Ovary (tissue), 9 donors: ENCODE measurements around the gene ACAD11. TPM values are rescaled to one million over a fixed set of nuclear protein-coding genes. Genes with fewer than 3 reads are reported as not detected.

Source experiments
- DNase-seq, 5 donors: peaks; one replicate each; pipeline ENCODE4 v3.0.0-alpha.2; 2019 to 2020
- H3K27ac ChIP-seq, 2 donors: fragments of 200-600 bp; one replicate each; pipeline versions ENCODE4 v1.5.1 to v1.8.0; 2019 to 2022
- H3K27me3 ChIP-seq: fragments of 200-600 bp; one replicate; pipeline ENCODE4 v1.8.0; 2022
- H3K36me3 ChIP-seq: fragments of 200-600 bp; sonication (generic); one replicate; pipeline ENCODE4 v1.5.1; 2019
- H3K4me1 ChIP-seq: one replicate; pipeline ENCODE4 v1.8.1; 2013; ENCODE audit warnings: mild to moderate bottlenecking, moderate library complexity; ENCODE audit not compliant: insufficient read depth
- H3K4me3 ChIP-seq: fragments of 200-600 bp; sonication (generic); one replicate; pipeline ENCODE4 v1.5.1; 2017
- H3K9me3 ChIP-seq, 2 donors: fragments of 200-600 bp in 1 of 2; sonication (generic) in 1 of 2; one replicate each; pipeline versions ENCODE4 v1.5.1 to v1.8.1; 2013 to 2019; ENCODE audit warnings: mild to moderate bottlenecking in 1 of 2, moderate library complexity in 1 of 2
- EP300 ChIP-seq: sonication (generic); formaldehyde crosslinking; IDR thresholded peaks from one replicate; pipeline ENCODE4 v1.6.1; 2017; ENCODE audit warnings: antibody characterized with exemption
- POLR2A ChIP-seq: fragments of 450-650 bp; IDR thresholded peaks from one replicate; pipeline ENCODE4 v1.6.1; 2017; ENCODE audit warnings: antibody characterized with exemption, mild to moderate bottlenecking, moderate library complexity
- WGBS, 3 donors: extraction: QIAGEN DNeasy Blood & Tissue Kit in 1 of 3; methylation state at CpG; one replicate each; pipeline versions ENCODE4 v1.1.5 to v1.1.7; 2013 to 2017; 5-methylcytosine and 5-hydroxymethylcytosine counted together
- intact Hi-C, 4 donors: fragments of 100-400 bp; cut with DNase I; formaldehyde crosslinking; loops; one replicate each; pipeline versions ENCODE4 v1.11.0 to v1.15.1; 2022 to 2023
- polyA plus RNA-seq, 2 donors: library from polyadenylated mRNA; stranded (reverse); fragments of 200-250 nt in 1 of 2; fragments of 350-450 nt in 1 of 2; fragmentation: Illumina TruSeq in 1 of 2; extraction: RNeasy Lipid Tissue Mini Kit (QIAGEN cat#74804) in 1 of 2; gene quantifications; one replicate each; pipeline ENCODE4 v1.2.3, GENCODE V29; 2013 to 2014
- total RNA-seq, 7 donors: library from RNA; depleted of rRNA in 2 of 7; stranded (reverse); fragments of >200 nt in 2 of 7; fragmentation: NEBNext Ultra II Directional in 3 of 7; extraction: Animal tissue kit (Norgen Biotek cat#: 25700) in 3 of 7; gene quantifications; one replicate each; pipeline versions ENCODE4 v1.1.0 to v1.2.4, GENCODE V29; 2016 to 2023
- TF ChIP-seq, protein P1 (sequence below), 3 donors: fragments of 450-650 bp in 2 of 3; fragments of 200-600 bp in 1 of 3; IDR thresholded peaks; one replicate each; pipeline versions ENCODE4 v1.5.1 to v1.8.0; 2016 to 2022; ENCODE audit warnings: antibody characterized with exemption in 3 of 3, mild to moderate bottlenecking in 1 of 3
- donor health status: DM: no; HTN: no; CAD: no; lungs with moderate emphysema.
- donor health status: DM: no; HTN: no; CAD: no.
- donor health status: Bipolar disorder and iron deficiency.
- donor health status: DM: yes; HTN: yes; CAD: no.
- donor health status: DM: no; HTN: no; CAD: no.
- donor health status: DM: yes; HTN: yes; CAD: no.

The ACAD11 gene
- total and polyA plus RNA-seq, 9 donors = 18.7 to 48.8 (median 25.8) TPM

DNA sequence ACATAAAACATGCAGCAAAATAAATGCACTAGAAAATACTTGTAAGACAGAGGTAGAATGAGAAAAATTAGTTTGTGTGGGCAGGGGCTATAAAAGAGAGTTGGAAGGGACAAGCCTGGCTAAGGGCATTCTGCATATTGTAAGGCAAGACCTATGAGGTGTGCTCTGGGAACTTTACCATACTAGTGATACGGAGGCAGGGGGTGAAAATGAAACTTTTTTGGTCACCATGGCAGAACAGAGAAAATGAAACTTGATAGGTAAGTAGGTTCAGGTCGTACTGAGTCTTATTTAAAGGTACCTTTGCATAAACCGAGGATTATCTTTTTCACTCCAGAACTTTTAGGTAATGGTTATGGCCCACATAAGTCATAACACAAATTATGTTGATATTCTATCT, 137.3 kb downstream of the ACAD11 start:
- Histone ChIP-seq H3K4me1 (no peaks in the 10 kb centered on the region), H3K27ac (no peak overlapping the region), H3K36me3 (no peaks in the 10 kb centered on the region), H3K27me3 (no peaks in the 10 kb centered on the region), H3K4me3 (no peak overlapping the region), H3K9me3 (no peaks in the 10 kb centered on the region)
- intact Hi-C loops = no loop called here
- no peak for DNase-seq
- WGBS, 3 donors = 70 to 91% (median 77%) methylated on average over 3 of the region's 3 CpGs
- TF ChIP-seq EP300 (no peak), POLR2A (no peak)
- TF ChIP-seq, protein P1, sequence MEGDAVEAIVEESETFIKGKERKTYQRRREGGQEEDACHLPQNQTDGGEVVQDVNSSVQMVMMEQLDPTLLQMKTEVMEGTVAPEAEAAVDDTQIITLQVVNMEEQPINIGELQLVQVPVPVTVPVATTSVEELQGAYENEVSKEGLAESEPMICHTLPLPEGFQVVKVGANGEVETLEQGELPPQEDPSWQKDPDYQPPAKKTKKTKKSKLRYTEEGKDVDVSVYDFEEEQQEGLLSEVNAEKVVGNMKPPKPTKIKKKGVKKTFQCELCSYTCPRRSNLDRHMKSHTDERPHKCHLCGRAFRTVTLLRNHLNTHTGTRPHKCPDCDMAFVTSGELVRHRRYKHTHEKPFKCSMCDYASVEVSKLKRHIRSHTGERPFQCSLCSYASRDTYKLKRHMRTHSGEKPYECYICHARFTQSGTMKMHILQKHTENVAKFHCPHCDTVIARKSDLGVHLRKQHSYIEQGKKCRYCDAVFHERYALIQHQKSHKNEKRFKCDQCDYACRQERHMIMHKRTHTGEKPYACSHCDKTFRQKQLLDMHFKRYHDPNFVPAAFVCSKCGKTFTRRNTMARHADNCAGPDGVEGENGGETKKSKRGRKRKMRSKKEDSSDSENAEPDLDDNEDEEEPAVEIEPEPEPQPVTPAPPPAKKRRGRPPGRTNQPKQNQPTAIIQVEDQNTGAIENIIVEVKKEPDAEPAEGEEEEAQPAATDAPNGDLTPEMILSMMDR (IDR thresholded peaks at IDR 0.05) = no peak

DNA sequence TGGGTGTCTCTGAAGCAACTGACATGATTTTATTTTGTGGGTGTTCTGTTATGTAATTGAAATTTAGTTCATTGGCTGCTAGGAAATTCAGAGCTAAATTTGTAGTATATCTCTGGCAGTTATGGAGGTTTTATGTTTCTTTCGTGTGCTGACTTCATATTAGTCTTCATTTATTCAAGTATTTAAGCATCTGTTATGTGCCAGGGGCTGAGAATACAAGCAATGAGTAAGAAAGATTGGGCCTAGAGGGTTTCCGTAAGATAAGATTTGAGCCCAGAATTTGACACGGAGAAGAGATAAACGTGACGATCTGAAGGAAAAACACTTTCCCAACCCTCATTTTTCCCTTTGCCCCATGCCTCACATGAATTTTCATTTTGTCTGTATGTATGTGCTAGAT, 137.7 kb downstream of the ACAD11 start:
- Histone ChIP-seq H3K27me3 (no peaks in the 10 kb centered on the region), H3K9me3 (no peaks in the 10 kb centered on the region), H3K36me3 (no peaks in the 10 kb centered on the region), H3K4me1 (no peaks in the 10 kb centered on the region), H3K27ac (no peak overlapping the region), H3K4me3 (no peak overlapping the region)
- no peak for DNase-seq
- intact Hi-C loops = no loop called here
- WGBS, 3 donors = 66 to 76% (median 75%) methylated on average over 5 of the region's 5 CpGs
- TF ChIP-seq POLR2A = no peak

DNA sequence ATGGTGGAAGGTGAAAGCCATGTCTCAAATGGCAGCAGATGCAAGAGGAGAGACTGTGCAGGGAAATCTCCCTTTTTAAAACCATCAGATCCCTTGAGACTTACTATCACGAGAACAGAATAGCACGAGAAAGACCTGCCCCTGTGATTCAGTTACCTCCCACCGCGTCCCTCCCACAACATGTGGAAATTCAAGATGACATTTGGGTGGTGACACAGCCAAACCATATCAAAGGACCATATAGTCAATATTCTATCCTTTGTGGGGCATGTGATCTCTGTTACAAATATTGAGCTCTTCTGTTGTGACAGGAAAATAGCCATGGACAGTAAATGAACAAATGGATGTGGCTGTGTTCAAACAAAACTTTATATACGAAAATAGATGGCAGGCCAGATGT, 139.7 kb downstream of the ACAD11 start:
- Histone ChIP-seq H3K4me3 (no peak overlapping the region), H3K4me1 (no peaks in the 10 kb centered on the region), H3K27me3 (no peaks in the 10 kb centered on the region), H3K27ac (no peak overlapping the region), H3K9me3 (no peaks in the 10 kb centered on the region), H3K36me3 (no peaks in the 10 kb centered on the region)
- intact Hi-C loops = no loop called here
- WGBS, 3 donors = 90 to 96% (median 92%) methylated on average over 5 of the region's 5 CpGs
- TF ChIP-seq, protein P1 (IDR thresholded peaks at IDR 0.05) = no peak
- TF ChIP-seq POLR2A (no peak), EP300 (no peak)
- no peak for DNase-seq

DNA sequence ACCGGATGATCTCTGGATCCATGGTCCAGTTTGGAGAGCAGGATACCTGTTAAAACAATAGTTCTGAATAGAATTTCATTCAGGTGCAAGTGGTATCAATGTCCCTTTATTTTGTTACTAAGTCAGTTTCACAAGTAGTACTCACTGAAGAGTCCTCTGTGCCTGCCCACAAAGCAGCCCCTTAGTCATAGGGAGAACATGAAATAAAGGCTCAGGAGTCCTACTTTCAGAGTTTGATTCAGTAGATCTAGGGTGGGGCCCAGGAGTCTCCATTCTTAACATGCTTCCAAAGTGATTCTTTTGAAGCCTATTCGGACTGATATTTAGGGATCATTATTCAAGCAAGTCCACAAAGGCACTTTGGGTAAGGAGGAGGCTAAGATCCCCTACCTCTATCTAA, 142.3 kb downstream of the ACAD11 start:
- H3K36me3 ChIP-seq = no peaks in the 10 kb centered on the region
- no peaks in the 10 kb centered on the region for H3K27me3 ChIP-seq
- no peaks in the 10 kb centered on the region for H3K4me1 ChIP-seq
- no peak overlapping the region for H3K27ac ChIP-seq
- no peak overlapping the region for H3K4me3 ChIP-seq
- 85 to 95% (median 94%) methylated on average over 2 of the region's 2 CpGs for WGBS, 3 donors
- no peaks in the 10 kb centered on the region for H3K9me3 ChIP-seq
- intact Hi-C loops = no loop called here
- DNase-seq = no peak
- TF ChIP-seq, protein P1 (IDR thresholded peaks at IDR 0.05) = no peak
- TF ChIP-seq POLR2A (no peak), EP300 (no peak)

DNA sequence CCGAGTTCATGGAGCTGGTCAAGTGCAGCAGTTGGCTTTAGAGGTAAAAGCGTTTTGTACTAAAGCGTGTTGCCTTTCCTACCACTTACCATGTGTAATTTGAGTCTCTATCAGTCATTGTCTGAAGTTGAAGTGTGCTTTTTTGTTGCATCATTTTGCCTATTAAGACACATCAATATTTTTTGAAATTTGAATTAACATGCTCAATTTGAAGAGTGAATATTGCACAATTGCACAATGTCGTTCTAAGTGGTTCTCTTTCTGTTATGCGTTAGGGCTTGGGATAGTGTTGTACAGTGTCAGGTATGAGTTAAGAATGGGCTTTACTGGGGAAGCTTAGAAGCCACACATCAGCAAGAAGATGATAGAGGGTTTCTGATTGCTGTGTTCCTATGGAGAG, 146.6 kb downstream of the ACAD11 start:
- no peaks in the 10 kb centered on the region for H3K4me1 ChIP-seq
- DNase-seq = no peak
- TF ChIP-seq, protein P1 (IDR thresholded peaks at IDR 0.05) = no peak
- TF ChIP-seq EP300 (no peak), POLR2A (no peak)
- H3K27ac ChIP-seq = no peak overlapping the region
- H3K9me3 ChIP-seq = no peaks in the 10 kb centered on the region
- H3K4me3 ChIP-seq = no peak overlapping the region
- WGBS, 3 donors = 94 to 97% (median 95%) methylated on average over 5 of the region's 5 CpGs
- intact Hi-C loops = no loop called here
- H3K36me3 ChIP-seq = no peaks in the 10 kb centered on the region
- H3K27me3 ChIP-seq = no peaks in the 10 kb centered on the region
